HepG2 (cell line): ENCODE data around the gene RFC2. TPM values are rescaled to one million over a fixed set of nuclear protein-coding genes. Genes with fewer than 3 reads are reported as not detected.

ENCODE experiments used
- HNF1B ChIP-seq: sonication (generic); formaldehyde crosslinking; IDR thresholded peaks from 2 replicates; pipeline ENCODE4 v1.5.1; 2020; ENCODE audit warnings: mild to moderate bottlenecking, moderate library complexity, missing genetic modification reagents
- KDM5B ChIP-seq: sonication (generic); formaldehyde crosslinking; IDR thresholded peaks from 2 replicates; pipeline ENCODE4 v1.4.0; 2020; ENCODE audit warnings: missing genetic modification reagents, mild to moderate bottlenecking, borderline replicate concordance
- LBX2 ChIP-seq: sonication (generic); formaldehyde crosslinking; IDR thresholded peaks from 2 replicates; pipeline ENCODE4 v1.5.0; 2020; ENCODE audit warnings: missing genetic modification reagents, mild to moderate bottlenecking, borderline replicate concordance
- PAWR ChIP-seq: sonication (generic); formaldehyde crosslinking; IDR thresholded peaks from 2 replicates; pipeline ENCODE4 v1.4.0; 2020; ENCODE audit warnings: missing genetic modification reagents, mild to moderate bottlenecking, borderline replicate concordance
- PHF5A ChIP-seq: IDR thresholded peaks from one replicate; pipeline ENCODE4 v1.6.1; 2018; ENCODE audit warnings: low read depth, missing genetic modification reagents; ENCODE audit not compliant: unreplicated experiment
- PRDM4 ChIP-seq: sonication (generic); formaldehyde crosslinking; IDR thresholded peaks from 2 replicates; pipeline ENCODE4 v1.9.0; 2021; ENCODE audit warnings: missing genetic modification reagents, borderline replicate concordance
- PRPF4 ChIP-seq: fragments of 200-400 bp; formaldehyde crosslinking; IDR thresholded peaks from 2 replicates; pipeline ENCODE4 v1.6.1; 2016; ENCODE audit warnings: low read length, low read depth; ENCODE audit not compliant: poor library complexity, severe bottlenecking
- SAFB2 ChIP-seq: sonication (generic); formaldehyde crosslinking; IDR thresholded peaks from 2 replicates; pipeline ENCODE4 v1.5.1; 2020; ENCODE audit warnings: missing genetic modification reagents, low read depth, mild to moderate bottlenecking, borderline replicate concordance
- SOX5 ChIP-seq: IDR thresholded peaks from 2 replicates; pipeline ENCODE4 v1.6.1; 2016; ENCODE audit warnings: borderline replicate concordance
- TCF7 ChIP-seq: sonication (generic); IDR thresholded peaks from 2 replicates; pipeline ENCODE4 v1.6.1; 2016; ENCODE audit warnings: antibody characterized with exemption, low read depth
- THAP8 ChIP-seq: sonication (generic); formaldehyde crosslinking; IDR thresholded peaks from 2 replicates; pipeline ENCODE4 v1.5.1; 2020; ENCODE audit warnings: missing genetic modification reagents, mild to moderate bottlenecking, borderline replicate concordance
- TRAFD1 ChIP-seq: sonication (generic); formaldehyde crosslinking; IDR thresholded peaks from 2 replicates; pipeline ENCODE4 v1.5.1; 2020; ENCODE audit warnings: missing genetic modification reagents, mild to moderate bottlenecking, borderline replicate concordance
- ZBTB4 ChIP-seq: sonication (generic); formaldehyde crosslinking; IDR thresholded peaks from 2 replicates; pipeline ENCODE4 v1.4.0; 2020; ENCODE audit warnings: missing genetic modification reagents, mild to moderate bottlenecking, borderline replicate concordance
- ZFP37 ChIP-seq: sonication (generic); formaldehyde crosslinking; IDR thresholded peaks from 2 replicates; pipeline ENCODE4 v1.4.0; 2020; ENCODE audit warnings: missing genetic modification reagents, borderline replicate concordance
- ZNF232 ChIP-seq: sonication (generic); formaldehyde crosslinking; IDR thresholded peaks from 2 replicates; pipeline ENCODE4 v1.4.0; 2020; ENCODE audit warnings: missing genetic modification reagents, borderline replicate concordance
- ZNF543 ChIP-seq: sonication (generic); formaldehyde crosslinking; IDR thresholded peaks from 2 replicates; pipeline ENCODE4 v1.4.0; 2020; ENCODE audit warnings: mild to moderate bottlenecking, missing genetic modification reagents
- ZSCAN31 ChIP-seq: sonication (generic); formaldehyde crosslinking; IDR thresholded peaks from 2 replicates; pipeline ENCODE4 v1.5.0; 2020; ENCODE audit warnings: low read depth, mild to moderate bottlenecking, missing genetic modification reagents
- polyA plus RNA-seq, 8 experiments: library from polyadenylated mRNA; depleted of rRNA in 3 of 8; stranded (reverse) in 7 of 8; unstranded in 1 of 8; fragments of >200 nt; fragmentation: Illumina TruSeq in 4 of 8; extraction: Trizol in 4 of 8; gene quantifications; 2 replicates each; pipeline versions ENCODE4 v1.2.1 to v1.2.3, GENCODE V29; 2011 to 2016; ENCODE audit warnings: low read depth in 4 of 8, missing spikeins in 1 of 8, mixed read lengths in 1 of 8; ENCODE audit not compliant: insufficient read depth in 1 of 8
- total RNA-seq, 5 experiments: library from RNA; depleted of rRNA; stranded (reverse); fragments of >200 nt; fragmentation: Illumina TruSeq; extraction: Trizol; gene quantifications; 2 replicates each; pipeline ENCODE4 v1.2.3, GENCODE V29; 2016; ENCODE audit warnings: low read depth in 1 of 5

RFC2 gene
- total and polyA plus RNA-seq, 2 of the 13 experiments (the other 11 are each of a cell fraction or from before 2014, with no cell fraction given): 14.6 to 43.5 TPM

- TF ChIP-seq ZFP37 (no peak), PRPF4 (no peak), ZBTB4 (CRISPR knock-in tag) (no peak), PHF5A (CRISPR knock-in tag) (no peak), HNF1B (CRISPR knock-in tag) (peak; percentile 92), PRDM4 (CRISPR knock-in tag) (no peak), ZNF232 (no peak; the same call in 1 of the 2 replicates), TRAFD1 (no peak), LBX2 (CRISPR knock-in tag) (no peak), THAP8 (CRISPR knock-in tag) (no peak), ZSCAN31 (CRISPR knock-in tag) (0 out of 2 replicates have a peak, but pooled peaks have one; percentile 62), TCF7 (peak; percentile 80), SOX5 (peak; percentile 72; the same call in 1 of the 2 replicates), KDM5B (CRISPR knock-in tag) (no peak; the same call in 1 of the 2 replicates), SAFB2 (CRISPR knock-in tag) (no peak), ZNF543 (CRISPR knock-in tag) (0 out of 2 replicates have a peak, but pooled peaks have one; percentile 44), PAWR (CRISPR knock-in tag) (no peak)
These were observed 40.2 kb upstream of the RFC2 start (continued) for GRCh38 chr7:74294191-74294998.
